Loucy (cell line): Measurements from ENCODE around the gene LRRC14B.

ENCODE experiments used
- EZH2phosphoT487 ChIP-seq: fragments of 200-600 bp; IDR thresholded peaks from 2 replicates; pipeline ENCODE4 v1.6.1; 2018; ENCODE audit warnings: antibody characterized with exemption, mild to moderate bottlenecking, moderate library complexity, borderline replicate concordance
- TF ChIP-seq, protein P1 (sequence below): fragments of 200-600 bp; sonication (generic); conservative IDR thresholded peaks from 2 replicates; pipeline ENCODE4 v1.5.1; 2014; ENCODE audit warnings: mild to moderate bottlenecking, antibody characterized with exemption, low read length

DNA sequence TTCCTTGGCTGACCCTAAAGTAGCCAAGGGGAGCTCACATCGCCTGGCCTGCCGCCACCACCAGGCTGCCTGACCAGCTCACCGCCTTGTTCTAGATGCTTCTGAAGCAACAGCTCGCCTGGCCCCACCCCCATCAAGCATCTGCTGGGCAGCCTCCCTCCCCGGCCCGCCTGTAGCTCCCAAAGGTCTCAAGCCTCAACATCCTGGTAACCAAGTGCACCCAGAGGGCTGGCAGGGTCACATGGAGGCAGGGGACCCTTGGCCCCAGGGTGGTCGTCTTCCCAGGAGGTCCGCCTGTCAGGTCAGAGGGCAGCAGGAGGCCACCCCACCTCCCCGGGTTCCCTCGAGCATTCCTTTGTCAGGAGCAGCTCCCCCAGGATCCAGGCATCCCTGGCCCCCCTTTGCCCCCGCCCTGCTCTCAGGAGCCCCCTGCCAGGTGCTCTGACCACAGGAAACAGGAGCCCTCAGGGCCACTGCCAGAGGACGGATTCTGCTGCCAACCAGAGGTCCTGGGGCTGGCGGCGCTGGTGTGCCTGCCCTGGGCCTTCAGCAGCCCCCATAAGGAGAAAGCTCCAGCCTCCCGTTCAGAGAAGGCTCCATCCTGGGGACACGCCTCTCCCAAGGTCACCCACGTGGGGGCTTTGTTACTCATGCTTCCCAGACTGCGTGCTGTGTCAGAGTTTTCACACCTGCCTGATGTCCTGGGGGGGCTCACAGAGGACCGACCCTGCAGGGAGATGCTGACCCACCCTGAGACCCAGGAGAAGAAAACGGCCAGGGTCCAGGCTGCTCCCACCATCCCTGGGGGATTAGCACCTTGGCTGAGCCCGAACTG is 3.5 kb upstream of the LRRC14B start:
- TF ChIP-seq, protein P1, sequence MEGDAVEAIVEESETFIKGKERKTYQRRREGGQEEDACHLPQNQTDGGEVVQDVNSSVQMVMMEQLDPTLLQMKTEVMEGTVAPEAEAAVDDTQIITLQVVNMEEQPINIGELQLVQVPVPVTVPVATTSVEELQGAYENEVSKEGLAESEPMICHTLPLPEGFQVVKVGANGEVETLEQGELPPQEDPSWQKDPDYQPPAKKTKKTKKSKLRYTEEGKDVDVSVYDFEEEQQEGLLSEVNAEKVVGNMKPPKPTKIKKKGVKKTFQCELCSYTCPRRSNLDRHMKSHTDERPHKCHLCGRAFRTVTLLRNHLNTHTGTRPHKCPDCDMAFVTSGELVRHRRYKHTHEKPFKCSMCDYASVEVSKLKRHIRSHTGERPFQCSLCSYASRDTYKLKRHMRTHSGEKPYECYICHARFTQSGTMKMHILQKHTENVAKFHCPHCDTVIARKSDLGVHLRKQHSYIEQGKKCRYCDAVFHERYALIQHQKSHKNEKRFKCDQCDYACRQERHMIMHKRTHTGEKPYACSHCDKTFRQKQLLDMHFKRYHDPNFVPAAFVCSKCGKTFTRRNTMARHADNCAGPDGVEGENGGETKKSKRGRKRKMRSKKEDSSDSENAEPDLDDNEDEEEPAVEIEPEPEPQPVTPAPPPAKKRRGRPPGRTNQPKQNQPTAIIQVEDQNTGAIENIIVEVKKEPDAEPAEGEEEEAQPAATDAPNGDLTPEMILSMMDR: no peak
- no peak for TF ChIP-seq EZH2phosphoT487
